HUES64 (cell line): ENCODE results near the gene SMIM31.

Experiments
- H3K27ac ChIP-seq: 2 replicates; pipeline ENCODE4 v1.7.0; 2013; ENCODE audit warnings: low read depth, low read length, inconsistent platforms
- H3K27me3 ChIP-seq: 2 replicates; pipeline ENCODE4 v1.6.1; 2013; ENCODE audit warnings: mild to moderate bottlenecking, low read length; ENCODE audit not compliant: insufficient read depth
- H3K36me3 ChIP-seq: 2 replicates; pipeline ENCODE4 v1.6.1; 2013; ENCODE audit warnings: mild to moderate bottlenecking, low read length; ENCODE audit not compliant: insufficient read depth
- H3K4me1 ChIP-seq: 2 replicates; pipeline ENCODE4 v1.6.1; 2013; ENCODE audit warnings: mild to moderate bottlenecking, low read length, moderate library complexity; ENCODE audit not compliant: insufficient read depth
- H3K4me3 ChIP-seq: 2 replicates; pipeline ENCODE4 v1.5.1; 2013; ENCODE audit warnings: mild to moderate bottlenecking, low read length, moderate library complexity
- H3K9ac ChIP-seq: 2 replicates; pipeline ENCODE4 v1.6.1; 2013; ENCODE audit warnings: mild to moderate bottlenecking, low read depth, low read length
- H3K9me3 ChIP-seq: 2 replicates; pipeline ENCODE4 v1.6.1; 2013; ENCODE audit warnings: low read depth, low read length; ENCODE audit not compliant: insufficient read depth
- WGBS: fragments of 150-250, 120-280 bp; methylation state at CpG from one replicate; pipeline ENCODE4 v1.1.7; 2013; ENCODE audit warnings: missing lambda C conversion rate; 5-methylcytosine and 5-hydroxymethylcytosine counted together

Gene SMIM31

DNA sequence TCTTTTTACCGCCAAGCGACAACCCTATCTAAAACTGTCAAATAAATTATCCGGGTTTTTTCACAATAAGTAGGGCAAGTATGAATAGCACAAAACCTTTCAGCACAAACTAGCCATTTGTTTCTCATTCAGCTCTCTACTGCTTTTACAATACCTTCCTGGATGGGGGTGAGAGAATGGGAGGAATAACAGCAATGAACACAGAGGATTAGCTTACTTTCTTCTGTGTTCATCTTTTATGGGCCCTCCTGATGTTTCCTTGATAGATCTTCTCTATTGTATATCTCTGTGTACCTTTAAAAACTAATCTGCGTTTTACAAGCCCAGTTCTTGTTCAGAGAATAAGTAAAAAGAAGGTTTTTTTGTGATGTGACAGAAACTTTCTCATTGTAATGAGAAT, 67.8 kb downstream of the SMIM31 start:
- Histone ChIP-seq H3K27ac (peak overlapping the region; percentile 62; the same call in 1 of the 2 replicates), H3K27me3 (no peaks in the 10 kb centered on the region), H3K36me3 (no peaks in the 10 kb centered on the region), H3K9ac (0 out of 2 replicates have a peak overlapping the region, but pooled peaks have one; percentile 18), H3K9me3 (no peaks in the 10 kb centered on the region), H3K4me3 (no peak overlapping the region), H3K4me1 (peaks cover 31% of the 10 kb centered on the region)
- WGBS: 80% methylated on average over 3 of the region's 4 CpGs

DNA sequence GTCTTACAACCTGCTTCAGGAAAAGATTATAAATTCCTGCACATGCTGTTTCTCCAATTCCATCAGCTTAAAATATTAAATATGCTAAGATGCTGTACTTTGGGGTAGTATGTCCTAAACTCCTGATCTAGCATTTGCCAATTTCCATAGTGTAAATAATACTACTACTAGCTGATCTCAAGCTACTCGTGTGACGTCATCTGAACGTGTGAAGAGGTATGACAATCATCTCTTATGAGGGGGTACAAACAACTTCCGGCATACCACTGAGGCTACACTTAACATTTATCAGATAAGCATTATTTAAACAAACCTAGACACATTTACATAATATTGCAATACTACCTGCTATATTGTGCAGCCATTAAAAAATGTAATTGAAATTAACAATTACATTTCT, 70.7 kb downstream of the SMIM31 start:
- H3K9ac ChIP-seq: no peak overlapping the region
- H3K4me1 ChIP-seq: peaks cover 41% of the 10 kb centered on the region
- H3K4me3 ChIP-seq: no peak overlapping the region
- H3K27me3 ChIP-seq: no peaks in the 10 kb centered on the region
- no peaks in the 10 kb centered on the region for H3K9me3 ChIP-seq
- H3K36me3 ChIP-seq: no peaks in the 10 kb centered on the region
- H3K27ac ChIP-seq: no peak overlapping the region
- WGBS: 88% methylated on average over 4 of the region's 4 CpGs

DNA sequence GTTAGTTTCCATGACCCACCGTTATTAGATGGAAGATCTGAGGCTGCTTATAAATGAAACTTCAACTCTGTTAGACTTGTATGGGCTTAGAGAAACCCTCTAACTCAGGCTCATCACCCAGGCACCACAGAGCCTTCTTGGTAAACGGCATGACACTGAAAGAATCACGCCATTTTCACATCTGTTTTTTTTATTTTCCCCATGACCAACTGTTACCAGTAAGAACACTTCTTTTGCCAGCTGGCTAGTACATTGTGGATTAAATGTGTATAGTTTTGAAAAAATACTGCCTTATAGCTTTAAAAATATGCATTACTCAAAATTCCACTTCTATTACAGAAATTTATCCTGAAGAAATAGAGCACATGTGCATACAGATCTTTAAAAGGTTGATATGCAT, 75.0 kb downstream of the SMIM31 start:
- WGBS: 92% methylated on average over 3 of the region's 3 CpGs
- peaks cover 13% of the 10 kb centered on the region for H3K4me1 ChIP-seq
- H3K36me3 ChIP-seq: no peaks in the 10 kb centered on the region
- H3K9me3 ChIP-seq: no peaks in the 10 kb centered on the region
- H3K27ac ChIP-seq: no peak overlapping the region
- no peak overlapping the region for H3K9ac ChIP-seq
- H3K4me3 ChIP-seq: no peak overlapping the region
- H3K27me3 ChIP-seq: no peaks in the 10 kb centered on the region

DNA sequence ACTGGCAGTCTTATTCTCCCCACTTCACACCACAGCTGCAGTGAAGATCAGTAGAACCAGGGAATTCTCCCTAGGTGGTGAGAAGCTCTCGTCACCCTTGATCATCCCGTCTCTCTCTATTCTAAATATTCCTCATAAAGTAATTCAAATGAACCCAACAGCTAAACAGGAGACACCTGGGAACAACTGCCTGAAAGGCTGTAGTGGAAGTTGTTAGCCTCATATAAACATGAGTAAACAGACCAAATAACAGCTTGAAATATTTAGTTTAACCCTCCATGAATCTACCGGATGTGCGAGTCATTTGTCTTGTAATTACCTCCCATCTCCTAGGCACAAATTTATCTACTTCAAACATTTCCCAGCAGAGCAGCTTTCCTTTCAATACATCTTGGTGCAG, 92.6 kb downstream of the SMIM31 start:
- H3K27ac ChIP-seq: no peak overlapping the region
- no peak overlapping the region for H3K4me3 ChIP-seq
- no peaks in the 10 kb centered on the region for H3K27me3 ChIP-seq
- 80% methylated on average over 4 of the region's 4 CpGs for WGBS
- H3K36me3 ChIP-seq: no peaks in the 10 kb centered on the region
- H3K4me1 ChIP-seq: peaks cover 17% of the 10 kb centered on the region
- H3K9ac ChIP-seq: no peak overlapping the region
- no peaks in the 10 kb centered on the region for H3K9me3 ChIP-seq

DNA sequence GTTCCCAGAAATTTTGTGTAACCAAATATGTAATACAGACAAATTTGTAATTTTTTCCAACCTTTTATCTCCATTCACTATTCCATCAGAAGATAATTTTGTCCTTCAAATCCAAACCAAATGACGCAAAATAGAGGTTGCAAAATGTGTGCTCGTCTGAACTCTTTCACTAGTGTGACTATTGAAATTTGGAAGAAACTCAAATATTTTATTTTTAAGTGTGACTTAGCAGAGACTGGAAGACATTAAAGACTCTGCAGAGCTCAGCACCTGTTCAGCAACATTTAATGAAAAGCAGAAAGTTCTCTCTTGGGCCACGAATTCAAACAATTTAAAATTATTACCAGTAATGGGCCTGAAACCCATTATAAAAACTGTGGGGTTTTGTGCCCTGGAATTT, 93.1 kb downstream of the SMIM31 start:
- H3K9me3 ChIP-seq: no peaks in the 10 kb centered on the region
- H3K36me3 ChIP-seq: no peaks in the 10 kb centered on the region
- WGBS: 75% methylated on average over 3 of the region's 3 CpGs
- H3K9ac ChIP-seq: no peak overlapping the region
- H3K27me3 ChIP-seq: no peaks in the 10 kb centered on the region
- no peak overlapping the region for H3K4me3 ChIP-seq
- peaks cover 17% of the 10 kb centered on the region for H3K4me1 ChIP-seq
- H3K27ac ChIP-seq: no peak overlapping the region

DNA sequence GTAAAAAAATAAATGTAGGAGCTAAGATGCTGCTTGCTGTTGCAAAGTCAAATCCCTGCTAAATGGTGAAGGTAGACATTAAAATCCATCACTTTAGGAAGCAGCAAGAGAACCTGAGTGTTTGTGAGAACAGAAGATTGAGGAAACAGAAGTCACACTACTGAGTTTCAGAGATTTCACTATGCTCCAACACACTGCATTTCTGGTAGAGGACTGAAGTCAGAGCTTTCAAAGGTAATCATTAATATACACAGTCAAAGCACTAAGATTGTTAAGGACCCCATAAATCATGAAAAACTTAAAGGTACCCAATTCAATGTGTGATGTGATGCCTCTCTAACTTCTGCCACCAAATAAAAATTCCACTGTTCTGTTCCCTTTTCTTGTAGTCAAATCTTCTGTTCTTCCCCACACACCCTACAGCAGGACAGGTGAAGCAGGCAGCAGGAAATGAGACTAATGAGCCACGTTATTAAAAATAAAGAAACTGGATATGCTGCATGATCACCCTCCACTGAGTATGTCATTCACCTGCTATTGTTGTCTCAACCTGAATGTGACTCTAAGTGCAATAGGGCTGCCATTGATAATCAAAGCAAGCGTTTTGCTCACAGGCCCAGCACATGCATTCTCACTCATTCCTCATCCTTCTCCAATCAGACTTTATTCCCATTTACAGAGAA, 94.2 kb downstream of the SMIM31 start:
- Histone ChIP-seq H3K4me3 (no peak overlapping the region), H3K27me3 (no peaks in the 10 kb centered on the region), H3K27ac (no peak overlapping the region), H3K9ac (no peak overlapping the region), H3K9me3 (no peaks in the 10 kb centered on the region), H3K4me1 (peaks cover 17% of the 10 kb centered on the region), H3K36me3 (no peaks in the 10 kb centered on the region)
- WGBS: 67% methylated on average over 2 of the region's 2 CpGs
